ENCODE results near the gene PTK6.
A peak's percentile ranks its signal among the peaks of the same experiment; 100 is the strongest.

PTK6 gene

DNA sequence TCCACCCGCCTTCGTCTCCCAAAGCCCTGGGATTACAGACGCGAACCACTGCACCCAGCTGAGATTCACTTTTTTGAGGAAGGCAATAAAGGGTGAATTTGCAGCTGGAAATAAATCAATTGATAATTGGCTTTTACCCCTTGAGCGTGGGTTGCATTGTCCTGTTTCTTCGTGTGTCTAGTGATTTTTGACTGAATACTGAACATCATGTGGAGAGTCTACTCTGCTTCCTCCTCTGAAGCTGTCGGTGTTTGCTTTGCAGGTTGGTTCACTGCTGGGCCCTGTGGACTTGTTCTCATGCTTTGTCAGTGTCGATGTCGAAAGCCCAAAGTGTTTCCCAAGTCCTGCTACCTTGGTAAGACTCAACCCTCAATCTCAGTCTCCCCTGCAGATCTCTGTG is 32.5 kb downstream of the PTK6 start:
- DNase-seq: no peak

DNA sequence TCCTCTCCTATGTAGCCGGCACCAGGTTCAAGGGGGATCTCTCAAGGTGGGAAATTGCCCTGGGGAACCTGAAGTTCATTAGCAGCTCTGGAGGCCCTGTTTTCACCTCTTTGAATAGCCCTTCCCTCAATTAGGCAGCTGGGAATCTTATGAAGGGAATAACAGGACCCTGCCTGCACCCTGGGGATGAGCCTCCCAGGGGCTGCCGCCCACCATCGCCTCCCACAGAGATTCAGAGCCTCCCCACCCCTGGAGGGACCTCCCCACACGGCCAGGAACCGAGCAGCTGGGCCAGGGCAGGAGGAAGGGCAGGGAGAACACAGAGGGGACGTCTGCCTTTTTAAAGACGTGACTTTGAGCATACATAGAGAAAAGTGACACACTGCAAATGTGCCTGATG is 33.7 kb downstream of the PTK6 start:
- DNase-seq: no peak

- peak; percentile 42 for DNase-seq
Measured at GRCh38 chr20:63502671-63503172, 34.5 kb downstream of the PTK6 start.

- peak; percentile 89 for DNase-seq
Measured at GRCh38 chr20:63501818-63502670, 35.1 kb downstream of the PTK6 start.

DNA sequence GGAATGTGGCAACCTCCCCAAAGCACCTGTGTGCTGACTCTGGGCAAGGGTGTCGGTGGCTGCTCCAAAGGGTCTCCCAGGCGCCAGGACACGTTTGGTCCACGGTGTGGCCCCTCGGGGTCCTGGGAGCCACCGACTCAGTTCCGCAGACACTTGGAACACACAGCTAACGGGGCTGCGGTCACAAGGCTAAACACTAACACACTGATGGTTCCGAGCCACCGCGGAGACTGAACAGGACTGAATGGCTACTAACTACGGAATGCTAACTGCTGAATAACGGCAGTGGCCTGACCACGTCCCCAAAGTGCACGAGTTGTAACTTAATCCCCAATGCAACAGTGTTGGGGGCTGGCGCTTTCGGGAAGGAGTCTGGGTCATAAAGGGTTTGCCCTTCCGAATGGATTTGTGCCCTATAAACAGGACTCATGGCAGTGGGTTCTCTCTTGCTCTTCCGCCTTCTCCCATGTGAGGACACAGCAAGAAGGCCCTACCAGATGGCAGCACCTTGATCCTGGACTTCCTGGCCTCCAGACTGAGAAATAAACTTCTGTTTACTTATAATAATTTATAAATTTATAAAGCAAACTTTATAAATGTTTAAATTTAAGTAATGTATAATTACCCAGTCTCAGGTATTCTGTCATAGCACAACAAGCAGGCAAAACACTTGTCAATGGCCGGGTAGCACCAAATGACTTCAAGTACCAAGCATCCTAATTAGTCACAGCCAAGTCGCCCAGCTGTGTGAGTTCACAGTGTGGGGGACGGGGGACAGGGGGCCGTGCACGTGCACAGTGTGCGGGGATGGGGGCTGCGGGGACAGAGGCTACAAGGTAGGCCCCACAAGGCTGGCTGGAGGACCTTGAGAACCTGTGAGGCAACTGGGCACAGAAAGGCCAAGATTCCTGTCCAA is 36.0 kb downstream of the PTK6 start:
- DNase-seq: no peak

DNA sequence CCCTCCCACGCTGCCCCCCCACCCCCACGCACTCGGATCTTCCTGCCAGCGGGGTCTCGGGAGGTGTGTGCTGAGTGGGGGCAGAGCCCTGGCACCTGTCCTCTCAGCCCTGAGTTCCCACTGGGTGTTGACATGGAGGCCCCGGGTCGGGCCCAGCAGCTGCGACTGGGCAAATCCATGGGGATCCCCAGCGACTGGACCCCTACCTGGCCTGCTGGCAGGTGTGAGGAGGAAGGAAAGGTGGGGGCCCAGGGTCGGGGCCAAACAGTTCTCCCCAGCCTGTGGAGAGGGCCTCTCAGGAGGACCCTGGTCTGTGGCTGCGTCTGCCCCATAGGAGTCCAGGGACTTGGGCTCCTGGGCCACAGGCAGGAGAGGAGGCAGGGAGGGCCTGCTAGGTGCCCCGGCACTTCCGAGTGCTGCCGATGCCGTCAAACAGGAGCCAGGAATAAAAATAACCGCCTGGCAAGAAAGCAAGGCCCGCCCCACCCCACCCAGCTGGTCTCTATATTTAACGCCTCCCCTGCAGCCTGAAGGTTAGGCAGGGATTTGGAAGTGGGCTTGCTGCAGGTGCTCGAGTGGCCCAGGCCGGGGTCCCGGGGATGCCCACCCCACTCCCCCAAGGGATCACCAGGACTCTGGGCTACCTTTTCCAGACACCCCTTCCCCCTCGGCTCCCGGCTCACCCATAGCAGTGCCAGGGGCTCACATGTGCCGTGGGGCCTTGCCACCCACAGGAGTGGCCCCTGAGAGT is 36.9 kb downstream of the PTK6 start:
- DNase-seq: no peak

DNA sequence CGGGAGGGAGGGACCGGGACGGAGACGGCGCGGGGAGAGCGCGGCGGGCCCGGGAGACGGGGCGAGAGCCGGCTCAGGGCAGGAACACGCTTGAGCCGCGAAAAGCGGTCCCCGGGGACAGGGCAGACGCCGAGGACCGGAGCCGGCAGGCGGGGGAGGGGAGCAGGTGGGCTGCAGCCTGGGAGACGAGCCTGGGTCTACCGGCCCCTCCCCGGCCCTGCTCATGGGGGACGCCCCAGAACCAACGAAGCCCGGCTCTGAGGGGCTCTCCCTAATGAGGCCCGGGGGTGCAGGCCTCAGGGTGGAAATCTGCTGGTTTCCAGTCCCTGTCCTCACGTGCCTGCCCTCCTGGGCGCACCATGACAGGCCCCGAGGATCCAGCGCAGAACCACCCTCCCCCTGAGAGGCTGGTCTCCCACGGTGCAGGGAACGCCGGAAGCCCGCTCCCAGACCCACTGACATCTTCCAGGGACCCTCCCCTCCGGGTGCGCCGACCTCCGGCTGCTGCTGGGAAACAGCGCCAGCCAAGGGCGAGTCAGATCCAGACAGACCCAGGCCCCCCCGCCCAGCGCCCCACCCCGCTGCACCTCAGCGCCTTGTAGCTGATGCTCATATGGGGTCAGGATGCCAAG is 37.7 kb downstream of the PTK6 start:
- no peak for DNase-seq

- no peak for DNase-seq
Measured at GRCh38 chr20:63498960-63499337, 38.2 kb downstream of the PTK6 start, which contains the start of gene EEF1A2. EEF1A2 (minus strand) TSS chr20:63499083; CDS start chr20:63497763, 1,320 bp downstream.

- peak; percentile 47 for DNase-seq
Measured at GRCh38 chr20:63497946-63498935, 38.9 kb downstream of the PTK6 start.

- DNase-seq: no peak
Measured at GRCh38 chr20:63497138-63497945, 39.8 kb downstream of the PTK6 start.

- DNase-seq: no peak
Measured at GRCh38 chr20:63496596-63497120, 40.5 kb downstream of the PTK6 start.

DNA sequence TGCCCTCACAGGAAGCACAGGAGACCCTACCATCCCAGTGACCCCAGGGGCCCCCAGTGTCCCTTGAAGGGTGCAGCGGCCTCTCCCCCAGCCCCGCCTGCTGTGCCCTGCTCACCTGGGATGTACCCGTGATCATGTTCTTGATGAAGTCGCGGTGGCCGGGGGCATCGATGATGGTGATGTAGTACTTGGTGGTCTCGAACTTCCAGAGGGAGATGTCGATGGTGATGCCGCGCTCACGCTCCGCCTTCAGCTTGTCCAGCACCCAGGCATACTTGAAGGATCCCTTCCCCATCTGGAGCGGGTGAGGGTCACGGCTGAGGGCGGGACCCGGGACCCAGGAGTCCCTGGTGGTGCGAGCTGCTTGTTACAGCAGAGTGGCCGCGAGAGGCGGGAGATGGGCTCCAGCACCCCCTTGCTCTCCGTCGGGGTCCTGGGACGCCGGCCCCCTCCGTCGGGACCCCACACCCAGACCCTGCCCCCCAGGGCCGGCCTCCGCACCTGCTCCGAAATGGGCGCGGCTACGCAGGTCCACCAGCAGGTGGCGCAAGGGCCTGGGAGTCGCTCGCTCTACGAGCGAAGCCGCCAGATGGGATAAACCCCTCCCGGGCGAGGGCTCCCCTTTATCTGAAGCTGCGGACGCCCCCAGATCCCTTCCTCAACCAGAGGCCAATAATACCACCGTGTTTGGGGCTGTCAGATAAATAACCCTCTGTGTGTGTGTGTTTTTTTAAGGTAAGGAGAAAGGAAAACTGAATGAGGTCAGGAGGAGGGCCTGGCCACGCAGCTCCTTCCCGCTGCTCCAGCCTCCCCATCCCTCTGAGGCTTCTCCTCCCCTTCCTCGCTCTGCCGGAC is 41.2 kb downstream of the PTK6 start:
- no peak for DNase-seq

- DNase-seq: no peak
Measured at GRCh38 chr20:63495167-63495720, 41.9 kb downstream of the PTK6 start.

DNA sequence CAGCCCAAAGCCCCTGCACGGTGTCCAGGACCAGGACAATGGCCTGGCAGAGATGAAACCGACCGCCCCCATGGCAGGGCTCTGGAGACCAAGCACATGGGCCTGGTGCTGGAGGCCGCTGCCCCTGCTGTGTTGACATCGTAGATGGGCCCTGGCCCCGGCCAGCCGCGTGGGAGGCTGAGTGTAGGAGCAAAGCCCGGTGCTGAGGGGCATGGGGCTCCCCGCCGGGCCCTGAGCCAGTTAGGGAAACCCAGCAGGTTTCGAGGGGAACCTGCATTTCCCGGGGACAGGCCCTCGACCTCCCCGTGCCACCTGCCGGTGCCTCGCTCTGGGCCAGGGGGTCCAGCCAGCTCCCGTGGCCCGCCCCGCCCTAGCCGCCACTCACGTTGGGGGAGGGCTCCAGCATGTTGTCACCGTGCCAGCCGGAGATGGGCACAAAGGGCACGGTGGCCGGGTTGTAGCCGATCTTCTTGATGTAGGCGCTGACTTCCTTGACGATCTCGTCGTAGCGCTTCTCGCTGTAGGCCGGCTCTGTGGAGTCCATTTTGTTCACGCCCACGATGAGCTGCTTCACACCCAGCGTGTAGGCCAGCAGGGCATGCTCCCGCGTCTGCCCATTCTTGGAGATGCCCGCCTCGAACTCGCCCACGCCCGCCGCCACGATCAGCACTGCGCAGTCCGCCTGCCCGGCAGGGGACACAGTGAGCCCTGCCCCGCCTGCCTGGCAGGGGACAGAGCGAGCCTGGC is 42.6 kb downstream of the PTK6 start:
- DNase-seq: no peak

- DNase-seq: no peak
Measured at GRCh38 chr20:63494084-63494419, 43.1 kb downstream of the PTK6 start.

DNA sequence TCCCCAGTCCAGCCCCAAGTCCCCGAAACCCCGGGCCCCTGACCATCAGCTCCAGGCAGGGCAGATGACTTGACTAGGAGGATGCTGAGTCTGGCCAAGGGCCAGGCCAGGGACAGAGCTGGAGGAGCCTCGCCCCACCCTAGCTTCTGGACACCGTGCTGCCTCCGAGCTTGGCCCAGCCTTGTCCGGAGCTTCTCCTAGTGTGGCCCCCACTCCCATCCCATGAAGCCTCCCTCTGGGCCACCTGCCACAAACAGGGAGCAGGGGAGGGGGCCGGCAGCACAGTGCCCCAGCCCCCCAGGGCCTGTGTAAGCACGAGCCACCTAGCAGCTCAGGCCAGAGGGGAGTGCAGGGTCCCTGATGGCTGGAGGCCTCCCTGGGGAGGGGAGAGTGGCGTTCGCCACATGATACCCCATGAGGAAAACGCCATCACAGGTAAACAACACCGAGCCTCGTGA is 43.6 kb downstream of the PTK6 start:
- no peak for DNase-seq

DNA sequence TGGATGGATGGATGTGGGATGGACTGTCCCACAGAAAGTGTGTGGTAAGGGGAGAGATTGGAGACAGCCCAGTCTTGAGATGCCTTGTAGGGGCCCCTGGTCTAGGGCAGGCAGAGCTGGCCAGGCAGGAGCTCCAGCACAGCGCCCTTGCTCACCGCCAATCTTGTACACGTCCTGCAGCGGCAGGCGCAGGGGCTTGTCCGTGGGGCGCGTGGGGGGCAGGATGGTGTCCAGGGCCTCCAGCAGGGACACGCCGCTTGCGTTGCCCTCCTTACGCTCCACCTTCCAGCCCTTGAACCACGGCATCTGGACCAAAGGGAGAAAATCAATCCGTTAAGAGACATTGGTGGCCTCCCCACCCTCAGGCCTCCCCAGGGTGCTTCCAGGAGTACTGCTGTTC is 44.2 kb downstream of the PTK6 start:
- no peak for DNase-seq

- no peak for DNase-seq
Measured at GRCh38 chr20:63492518-63492917, 44.7 kb downstream of the PTK6 start.
